ENCODE results near the gene KCTD13.

KCTD13 gene

GRCh38 chr16:29973384-29974246, 47.6 kb upstream of the KCTD13 start, which contains the start of gene TAOK2:
Gene TAOK2 (plus strand): TSS chr16:29973868. CDS start chr16:29977773, 3,905 bp downstream.
- no peaks in the 10 kb centered on the region for H3K9me2 ChIP-seq (replicated peaks; ENCODE audit: insufficient read depth, low read length)
- peak within 1 kb of the TSS; percentile 78 for H3K4me2 ChIP-seq (ENCODE audit: low read depth, low read length, poor library complexity, severe bottlenecking)
- H3K79me2 ChIP-seq (ENCODE audit: insufficient read depth, low read length) = peaks cover 37% of the 10 kb centered on the region
- H2AFZ ChIP-seq (ENCODE audit: low read depth, low read length, severe bottlenecking) = peak within 1 kb of the TSS; percentile 67
- TF ChIP-seq CTCF (IDR thresholded peaks at IDR 0.05; ENCODE audit: insufficient read depth, low read length, poor library complexity, severe bottlenecking) (no peak), EZH2phosphoT487 (conservative IDR thresholded peaks at IDR 0.05; ENCODE audit: low read length) (no peak)
- no peaks in the 10 kb centered on the region for H3K36me3 ChIP-seq (ENCODE audit: low read length)
- H3K9me3 ChIP-seq (ENCODE audit: insufficient read depth, low read length) = no peaks in the 10 kb centered on the region
- peaks cover 16% of the 10 kb centered on the region for H3F3A ChIP-seq (ENCODE audit: insufficient read depth)
- H3K27ac ChIP-seq (ENCODE audit: low read depth, low read length) = peak within 1 kb of the TSS; percentile 68
- H4K20me1 ChIP-seq (ENCODE audit: low read depth, low read length) = no peaks in the 10 kb centered on the region
- H3K27me3 ChIP-seq (ENCODE audit: low read length) = no peaks in the 10 kb centered on the region
- H3K4me3 ChIP-seq (ENCODE audit: insufficient read depth, low read length, poor library complexity, severe bottlenecking) = peak within 1 kb of the TSS; percentile 82
- peak within 1 kb of the TSS; percentile 97 for H3K9ac ChIP-seq (ENCODE audit: low read length)

GRCh38 chr16:29972992-29973383, 47.0 kb upstream of the KCTD13 start:
- Histone ChIP-seq H3K9ac (ENCODE audit: low read length) (no peak overlapping the region), H3K4me2 (ENCODE audit: low read depth, low read length, poor library complexity, severe bottlenecking) (no peak overlapping the region), H3K36me3 (ENCODE audit: low read length) (no peaks in the 10 kb centered on the region), H4K20me1 (ENCODE audit: low read depth, low read length) (no peaks in the 10 kb centered on the region), H3F3A (ENCODE audit: insufficient read depth) (peaks cover 16% of the 10 kb centered on the region), H3K79me2 (ENCODE audit: insufficient read depth, low read length) (peaks cover 37% of the 10 kb centered on the region), H3K27me3 (ENCODE audit: low read length) (no peaks in the 10 kb centered on the region), H3K27ac (ENCODE audit: low read depth, low read length) (peak overlapping the region; percentile 12; the same call in 1 of the 2 replicates), H3K4me3 (ENCODE audit: insufficient read depth, low read length, poor library complexity, severe bottlenecking) (no peak overlapping the region), H3K9me3 (ENCODE audit: insufficient read depth, low read length) (no peaks in the 10 kb centered on the region), H3K9me2 (replicated peaks; ENCODE audit: insufficient read depth, low read length) (no peaks in the 10 kb centered on the region), H2AFZ (ENCODE audit: low read depth, low read length, severe bottlenecking) (no peak overlapping the region)
- TF ChIP-seq CTCF (IDR thresholded peaks at IDR 0.05; ENCODE audit: insufficient read depth, low read length, poor library complexity, severe bottlenecking) = no peak

- H3K79me2 ChIP-seq (ENCODE audit: insufficient read depth, low read length) = peaks cover 36% of the 10 kb centered on the region
- H3K9ac ChIP-seq (ENCODE audit: low read length) = no peak overlapping the region
- no peak for TF ChIP-seq CTCF (IDR thresholded peaks at IDR 0.05; ENCODE audit: insufficient read depth, low read length, poor library complexity, severe bottlenecking)
- no peak for TF ChIP-seq EZH2phosphoT487 (conservative IDR thresholded peaks at IDR 0.05; ENCODE audit: low read length)
- no peaks in the 10 kb centered on the region for H4K20me1 ChIP-seq (ENCODE audit: low read depth, low read length)
- H3K4me2 ChIP-seq (ENCODE audit: low read depth, low read length, poor library complexity, severe bottlenecking) = no peak overlapping the region
- peaks cover 16% of the 10 kb centered on the region for H3F3A ChIP-seq (ENCODE audit: insufficient read depth)
- H3K9me2 ChIP-seq (replicated peaks; ENCODE audit: insufficient read depth, low read length) = no peaks in the 10 kb centered on the region
- H3K36me3 ChIP-seq (ENCODE audit: low read length) = no peaks in the 10 kb centered on the region
- no peak overlapping the region for H2AFZ ChIP-seq (ENCODE audit: low read depth, low read length, severe bottlenecking)
- H3K9me3 ChIP-seq (ENCODE audit: insufficient read depth, low read length) = no peaks in the 10 kb centered on the region
- H3K27me3 ChIP-seq (ENCODE audit: low read length) = no peaks in the 10 kb centered on the region
- H3K4me3 ChIP-seq (ENCODE audit: insufficient read depth, low read length, poor library complexity, severe bottlenecking) = no peak overlapping the region
- peak overlapping the region; percentile 12; the same call in 1 of the 2 replicates for H3K27ac ChIP-seq (ENCODE audit: low read depth, low read length)
Measured at GRCh38 chr16:29972500-29972899, 46.5 kb upstream of the KCTD13 start.

Measured in SU-DHL-6 (cell line).